ENCODE data around the gene PUDP.
"Not testable (repeated sequence)": the region's sequence is repeated elsewhere in the genome, so short reads cannot be mapped to it uniquely, and the experiment has no call there.

The PUDP gene

DNA sequence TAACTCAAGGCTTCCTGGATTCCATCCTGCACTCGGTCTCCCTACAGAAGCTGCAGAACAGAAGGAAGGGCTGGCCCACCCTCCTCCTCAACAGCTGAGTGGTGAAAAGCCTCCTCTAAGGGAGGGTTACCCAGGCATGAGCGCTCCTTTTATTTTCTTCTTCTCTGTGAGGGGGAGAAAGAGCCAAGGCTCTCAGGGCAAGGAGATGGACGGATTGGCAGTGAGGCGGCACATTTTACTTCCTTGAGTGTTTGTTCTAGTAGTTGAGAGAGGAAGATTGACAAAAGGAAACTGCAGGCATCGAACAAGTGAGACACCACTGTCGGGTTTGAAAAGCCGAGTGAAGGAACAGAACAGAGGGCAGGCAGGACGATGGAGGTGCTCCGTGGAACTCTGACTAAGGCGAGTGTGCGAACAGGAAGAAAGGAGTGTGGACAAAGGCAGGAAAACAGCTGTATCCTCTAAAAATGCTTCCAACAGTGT lies 38.9 kb downstream of the PUDP start:
- no peak for DNase-seq

DNA sequence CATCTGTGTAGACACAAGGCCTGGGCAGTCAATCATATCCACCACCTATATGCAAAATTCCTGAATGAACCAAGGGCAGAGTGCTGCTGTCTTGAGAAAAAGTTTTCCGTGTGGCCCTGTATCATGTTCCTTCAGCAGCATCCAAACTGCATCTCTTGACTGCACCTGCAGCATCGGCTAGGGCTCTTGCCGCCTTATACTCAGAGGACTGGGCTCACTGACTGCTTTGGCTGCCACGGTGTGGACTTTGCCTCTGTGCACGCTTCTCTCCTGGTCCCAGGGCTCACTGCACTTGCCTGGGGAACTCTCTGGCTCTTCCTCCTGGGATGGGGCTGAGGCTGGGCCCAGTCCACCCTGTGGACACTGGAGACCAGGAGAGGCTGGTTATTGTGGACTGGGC lies 39.9 kb downstream of the PUDP start:
- no peak for DNase-seq

DNA sequence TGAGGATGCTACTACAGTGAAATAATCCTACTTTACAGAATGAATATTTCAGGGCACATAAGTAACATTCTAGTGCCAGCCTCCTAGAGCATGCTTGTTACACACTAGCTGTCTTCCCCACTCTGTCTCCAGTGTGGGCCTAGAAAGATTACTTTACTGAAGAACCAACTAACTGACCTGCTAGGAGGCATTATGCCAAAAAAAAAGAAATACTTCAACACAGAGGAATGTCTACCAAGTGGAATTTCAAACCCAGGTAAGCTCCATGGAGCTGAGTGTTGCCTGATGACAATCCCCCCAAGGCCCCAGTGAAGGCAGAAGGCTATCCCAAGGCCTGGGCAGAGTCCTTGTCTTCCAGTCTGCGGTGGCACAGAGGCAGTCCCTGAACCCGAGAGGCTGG lies 41.3 kb downstream of the PUDP start:
- no peak for DNase-seq

DNA sequence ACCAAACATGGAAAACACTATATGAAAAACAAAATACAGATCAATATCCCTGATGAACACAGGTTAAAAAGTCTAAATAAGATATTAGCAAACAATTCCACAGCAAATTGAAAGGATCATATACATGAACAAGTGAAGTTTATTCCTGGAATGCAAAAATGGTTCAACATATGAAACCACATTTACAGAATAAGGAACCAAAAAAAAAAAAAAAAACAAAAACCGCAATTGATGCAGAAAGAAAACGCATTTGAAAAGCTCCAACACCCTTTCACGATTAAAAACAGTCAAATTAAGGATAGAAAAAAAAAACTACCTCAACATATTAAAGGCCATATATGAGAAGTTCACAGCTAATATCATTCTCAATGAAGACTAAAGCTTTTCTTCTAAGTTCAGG lies 45.8 kb downstream of the PUDP start:
- no peak for DNase-seq

DNA sequence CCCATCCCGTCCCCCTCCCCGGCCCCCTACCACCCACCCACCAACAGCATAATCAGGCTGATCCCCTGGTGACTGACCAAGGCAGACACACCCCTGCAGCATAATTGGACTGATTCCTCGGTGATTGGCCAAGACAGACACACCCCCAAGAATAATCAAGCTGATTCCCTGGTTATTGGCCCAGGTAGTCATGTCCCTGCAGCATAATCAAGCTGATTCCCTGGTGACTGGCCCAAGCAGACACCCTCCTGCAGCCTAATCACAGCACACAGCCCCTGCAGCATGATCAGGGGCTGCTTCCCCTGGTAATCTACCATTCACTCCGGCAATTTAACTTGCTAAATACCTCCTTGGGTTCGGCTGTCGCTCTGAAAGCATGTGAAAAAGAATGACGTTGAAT lies 47.9 kb downstream of the PUDP start:
- DNase-seq: no peak

DNA sequence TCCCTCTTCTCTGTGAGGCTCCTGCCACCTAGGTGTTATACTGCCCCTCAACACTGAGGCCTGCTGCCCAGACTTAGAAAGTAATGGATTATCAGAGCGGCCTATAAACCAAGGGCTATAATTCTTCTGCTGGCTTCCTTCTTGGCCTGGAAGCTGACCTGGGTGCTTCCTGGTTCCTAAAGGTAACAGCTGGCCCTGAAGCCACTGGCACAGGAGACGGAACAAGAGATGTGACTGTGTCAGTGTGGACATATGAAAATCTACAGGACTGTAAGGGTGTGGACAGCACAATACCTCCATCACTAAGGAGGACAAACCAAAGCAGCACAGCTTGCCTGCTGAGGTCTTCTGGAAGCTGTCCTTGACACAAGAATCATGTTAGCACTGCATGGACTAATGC lies 52.3 kb downstream of the PUDP start:
- DNase-seq: not testable (repeated sequence)

DNA sequence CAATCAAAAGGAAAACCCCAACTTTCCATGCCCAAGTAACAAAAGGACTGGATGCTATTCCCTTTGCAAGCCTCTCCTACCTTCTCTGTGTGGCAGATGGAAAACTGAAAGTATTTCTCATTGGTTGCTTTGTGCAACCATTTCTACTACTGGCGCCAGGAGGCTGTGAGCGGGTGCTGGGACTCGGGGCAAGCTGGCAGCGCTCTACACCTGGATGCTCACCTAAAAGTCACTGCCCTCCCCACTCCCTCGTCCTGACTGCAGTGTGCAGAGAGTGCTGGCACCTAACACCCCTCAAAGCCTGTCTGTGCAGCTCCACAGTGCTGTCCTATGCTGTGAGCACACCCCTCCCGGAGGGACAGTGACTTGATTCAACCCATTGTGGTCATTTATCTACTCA lies 54.6 kb downstream of the PUDP start:
- no peak for DNase-seq

DNA sequence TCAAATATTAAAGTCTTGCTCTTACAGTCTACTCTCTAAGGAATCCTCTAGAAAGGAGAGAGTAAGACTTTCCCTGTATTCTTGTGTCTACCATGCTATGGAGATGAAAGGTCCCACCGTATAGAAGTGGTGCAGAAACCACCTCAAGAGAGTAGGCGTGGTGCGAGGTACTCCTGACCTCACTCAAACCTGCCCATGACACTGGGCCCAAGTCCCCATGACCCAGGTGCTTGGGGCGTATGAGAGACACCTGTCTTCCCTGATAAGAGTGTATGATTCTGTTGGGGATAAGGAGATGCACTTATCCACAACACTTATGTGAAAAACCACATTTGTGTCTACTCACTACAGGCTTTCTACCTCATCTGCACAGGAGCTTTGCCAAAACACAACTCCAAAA lies 55.4 kb downstream of the PUDP start:
- no peak for DNase-seq

DNA sequence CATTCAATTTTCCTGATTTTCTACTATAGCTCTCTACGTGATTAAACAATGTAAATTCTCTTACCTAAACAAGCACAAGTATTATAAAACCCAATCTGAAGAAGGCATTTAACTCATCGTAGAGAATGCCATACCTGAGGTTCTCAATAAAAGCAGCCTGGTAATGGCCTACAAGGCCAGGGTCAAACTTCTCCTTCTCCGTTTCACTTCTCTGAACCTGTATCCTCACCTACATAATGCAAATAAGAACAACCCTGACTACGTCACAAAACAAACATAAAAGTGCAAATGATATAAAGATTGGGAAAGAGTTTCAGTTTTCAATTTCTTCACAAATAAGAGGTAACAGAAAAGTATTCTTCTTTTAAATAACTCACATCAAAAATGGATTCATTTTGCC lies 56.0 kb downstream of the PUDP start:
- no peak for DNase-seq

DNA sequence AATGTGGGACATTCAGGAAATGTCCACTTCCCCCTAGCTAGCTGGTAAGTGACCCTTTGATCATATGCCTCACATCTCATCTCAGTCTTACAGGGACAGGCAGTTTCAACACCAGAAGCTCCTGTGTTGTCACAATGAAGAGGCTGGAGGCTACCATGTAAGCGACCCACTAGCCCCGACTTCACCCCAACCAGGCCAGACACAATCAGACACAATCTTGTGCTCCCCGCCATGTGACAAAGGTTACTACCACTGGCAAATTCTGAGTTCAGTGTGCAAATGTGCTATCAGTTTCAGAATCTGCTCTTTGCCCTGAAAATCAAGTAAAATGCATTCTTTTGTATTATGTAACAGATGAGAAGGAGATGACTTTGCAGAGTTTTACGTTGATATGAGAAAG lies 57.3 kb downstream of the PUDP start:
- DNase-seq: no peak

DNA sequence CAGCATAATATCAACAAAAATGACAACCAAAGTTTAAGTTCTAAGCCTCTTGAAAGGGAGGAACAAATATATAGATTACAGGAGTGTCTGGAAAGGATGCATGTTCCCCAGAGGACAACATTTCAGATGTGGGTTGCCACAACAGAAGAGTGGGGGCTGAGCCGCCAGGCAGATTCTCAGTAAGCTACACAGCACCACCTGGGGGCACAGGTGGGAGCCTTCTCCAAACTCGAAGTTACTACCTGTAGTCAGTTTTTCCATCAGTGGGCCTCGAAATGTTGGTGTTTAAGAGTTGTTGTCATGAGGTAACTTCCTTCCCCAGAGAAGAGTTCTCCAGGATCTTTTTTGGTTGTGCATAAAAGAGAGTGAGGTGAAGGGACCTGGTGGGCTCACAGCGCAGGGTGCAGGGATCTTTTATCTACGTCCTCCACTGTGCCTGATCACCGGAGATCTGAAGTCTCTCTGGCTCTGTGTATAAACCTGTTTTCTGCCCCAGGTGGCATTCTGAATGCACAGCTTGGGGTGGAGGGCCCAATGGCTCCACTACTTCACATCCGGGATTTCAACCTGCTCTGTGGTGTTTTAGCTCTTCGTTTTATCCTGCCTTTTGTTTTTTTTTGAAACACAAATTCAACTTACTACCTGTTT lies 58.9 kb downstream of the PUDP start:
- DNase-seq: no peak

DNA sequence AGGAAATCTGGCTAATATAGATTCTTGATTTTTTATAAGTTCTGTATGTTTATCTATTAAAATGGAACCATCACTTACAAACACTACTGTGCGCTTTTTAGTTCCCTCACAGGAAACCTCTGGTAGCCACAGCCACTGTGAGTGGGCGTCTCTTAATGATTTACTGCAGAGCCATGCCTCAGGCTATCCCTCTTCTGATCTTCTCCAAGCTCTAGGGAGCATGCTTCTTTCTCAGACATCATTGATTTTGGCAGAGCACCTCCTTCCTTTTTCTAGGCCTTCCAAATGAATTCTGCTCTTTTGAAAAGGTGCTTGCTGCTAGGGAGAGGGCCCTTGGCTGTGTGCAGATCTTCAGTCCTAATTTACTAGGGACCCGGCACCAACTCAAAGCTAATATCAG lies 61.6 kb downstream of the PUDP start:
- no peak for DNase-seq

DNA sequence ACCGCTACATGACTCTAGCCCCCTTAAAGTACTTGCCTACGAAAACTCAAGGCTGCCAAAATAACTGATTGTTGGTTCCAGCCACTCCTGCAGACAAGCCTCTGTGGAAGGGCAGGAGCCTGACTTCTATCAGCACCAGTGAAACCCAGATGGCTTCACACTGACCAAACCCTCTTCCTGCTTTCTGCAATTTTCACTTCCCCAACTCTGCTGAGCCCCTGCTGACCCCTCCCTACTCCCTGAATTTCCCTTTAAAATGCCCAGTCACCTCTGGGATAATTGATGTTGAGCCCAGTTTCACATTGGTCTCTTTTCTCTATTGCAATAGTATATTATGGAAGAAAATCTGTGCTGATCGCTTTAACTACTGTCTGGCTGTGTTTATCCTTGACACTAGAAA lies 62.1 kb downstream of the PUDP start:
- DNase-seq: no peak

DNA sequence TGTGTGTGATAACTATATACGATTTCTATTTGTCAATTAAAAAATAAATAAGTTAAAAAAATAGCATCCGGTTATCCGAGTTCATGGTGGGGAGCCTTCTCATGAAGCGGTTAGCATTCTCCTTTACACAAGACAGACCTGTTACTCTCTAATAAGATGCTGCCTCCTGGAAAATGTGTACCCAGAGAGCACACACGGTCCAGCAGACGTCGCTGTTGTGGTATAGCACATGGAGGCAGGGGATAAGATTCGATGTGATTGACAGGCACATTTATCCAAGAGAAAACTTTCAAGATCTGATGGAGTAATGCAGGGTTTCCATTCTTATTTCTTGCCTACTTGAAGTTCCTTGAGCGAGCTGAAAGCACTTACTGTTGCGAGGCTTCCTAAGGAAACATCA lies 63.1 kb downstream of the PUDP start:
- no peak for DNase-seq

DNA sequence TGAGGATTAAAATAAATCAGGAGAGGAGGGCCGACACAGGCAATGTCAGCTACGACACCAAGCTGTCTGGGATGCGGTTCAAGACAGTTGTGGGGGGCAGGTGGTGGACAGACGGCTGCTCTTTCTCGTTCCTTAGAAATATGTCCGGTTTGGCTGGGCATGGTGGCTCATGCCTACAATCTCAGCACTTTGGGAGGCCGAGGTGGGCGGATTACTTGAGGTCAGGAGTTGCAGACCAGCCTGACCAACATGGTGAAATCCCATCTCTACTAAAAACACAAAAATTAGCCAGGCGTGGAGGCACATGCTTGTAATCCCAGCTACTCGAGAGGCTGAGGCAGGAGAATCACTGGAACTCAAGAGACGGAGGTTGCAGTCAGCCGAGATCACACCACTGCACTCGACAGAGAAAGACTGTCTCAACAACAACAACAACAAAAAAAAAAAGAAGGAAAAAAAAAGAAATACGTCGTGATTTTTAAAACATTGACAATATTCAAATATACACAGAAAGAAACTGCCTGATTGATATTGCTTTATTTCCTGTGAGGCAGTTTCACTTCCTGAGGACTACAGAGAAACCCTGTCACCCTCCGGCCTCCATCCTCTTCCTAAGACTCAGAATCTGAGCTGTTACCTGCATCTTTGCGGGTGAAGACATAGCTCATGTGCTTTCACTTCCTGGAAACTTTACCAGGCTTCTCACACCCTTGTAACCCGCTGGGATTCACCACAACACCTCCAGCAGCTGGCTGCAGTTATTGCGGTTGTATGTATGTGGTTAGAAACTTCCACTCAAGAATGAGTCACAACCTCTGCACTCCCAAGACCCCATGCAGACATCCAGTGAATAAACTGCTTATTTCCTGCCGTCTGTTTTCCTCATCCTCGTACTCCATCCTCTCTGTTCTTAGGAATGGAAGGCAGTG lies 64.2 kb downstream of the PUDP start:
- DNase-seq: no peak

DNA sequence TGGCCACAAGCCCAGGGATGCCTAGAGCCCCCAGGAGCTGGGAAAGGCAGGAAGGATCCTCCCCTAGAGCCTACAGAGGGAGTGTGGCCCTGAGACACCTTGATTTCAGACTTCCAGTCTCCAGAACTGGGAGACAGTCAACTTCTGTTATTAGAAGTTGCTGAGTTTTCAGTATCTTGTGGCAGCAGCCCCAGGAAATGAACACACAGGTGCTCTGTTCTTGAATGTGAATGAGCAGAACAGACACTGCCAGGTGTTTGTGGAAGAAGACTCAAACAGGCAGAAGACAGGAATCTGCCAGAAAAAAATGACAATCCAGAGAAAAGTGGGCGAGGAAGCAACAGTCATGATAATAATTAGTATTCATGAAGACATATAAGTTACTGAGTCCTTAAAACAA lies 64.9 kb downstream of the PUDP start:
- DNase-seq: no peak

DNA sequence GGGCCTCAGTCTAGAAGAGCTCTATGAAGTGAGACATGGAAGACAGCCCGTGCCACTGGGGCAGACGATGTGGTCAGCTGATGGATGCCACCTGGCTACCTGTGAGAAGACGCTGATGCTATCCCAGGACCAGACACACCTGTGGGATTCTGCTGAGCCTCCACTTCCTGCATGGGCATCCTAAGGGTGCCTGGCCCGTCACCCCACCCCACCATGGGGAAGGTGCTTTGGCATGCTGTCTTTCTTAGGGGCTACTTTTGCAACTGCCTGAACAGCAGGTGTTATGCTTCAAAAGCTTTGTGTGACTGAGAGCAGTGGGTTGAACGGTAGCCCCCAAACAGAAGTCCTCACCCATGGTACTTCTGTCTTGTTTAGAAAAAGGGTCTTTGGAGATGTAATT lies 65.4 kb downstream of the PUDP start:
- DNase-seq: no peak

DNA sequence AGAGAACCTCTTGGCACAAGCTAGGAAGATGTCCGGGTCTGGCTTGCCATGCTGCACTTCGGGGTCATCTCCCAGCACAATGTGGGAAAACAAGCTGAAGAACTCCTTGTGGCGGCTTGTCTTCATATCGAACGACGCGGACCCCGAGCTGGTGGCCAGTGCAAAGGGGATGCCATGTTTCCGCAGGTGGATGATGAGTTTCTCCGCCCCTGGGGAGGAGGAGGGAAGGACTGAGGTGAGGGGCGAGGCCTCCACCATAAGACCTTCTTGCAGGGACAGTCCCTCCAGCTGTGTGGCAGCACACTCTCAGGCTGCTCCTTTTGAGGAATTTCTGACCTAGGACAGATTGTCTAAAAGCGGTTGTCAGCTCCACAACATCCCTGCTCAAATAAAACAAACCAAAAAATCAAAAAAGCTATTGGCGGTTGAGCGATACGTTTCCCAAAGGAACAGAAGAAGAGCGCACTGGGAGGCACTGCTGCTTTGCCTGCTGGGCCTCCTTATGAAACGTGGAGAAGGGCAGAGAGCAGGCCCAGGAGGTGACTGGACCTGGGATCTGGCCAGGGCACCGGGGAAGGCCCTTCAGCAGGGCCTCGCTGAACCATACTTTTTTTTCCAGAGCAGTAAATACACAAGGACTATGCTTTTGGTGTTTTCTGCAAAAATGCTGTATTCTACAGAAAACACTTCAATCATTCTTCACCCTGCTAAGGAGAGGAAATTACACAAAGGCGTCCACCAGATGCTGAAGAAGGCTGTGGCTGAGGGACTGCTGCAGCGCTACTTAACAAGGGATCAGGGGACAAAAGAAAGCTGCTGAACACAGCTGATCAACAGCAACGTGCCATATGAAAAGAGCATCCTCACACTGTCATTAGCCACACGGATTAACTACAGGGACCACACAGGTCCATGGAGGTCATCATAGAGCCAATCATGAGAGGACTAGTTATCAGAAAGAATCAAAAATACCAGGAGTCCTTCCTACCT lies 70.4 kb downstream of the PUDP start:
- no peak for DNase-seq

DNA sequence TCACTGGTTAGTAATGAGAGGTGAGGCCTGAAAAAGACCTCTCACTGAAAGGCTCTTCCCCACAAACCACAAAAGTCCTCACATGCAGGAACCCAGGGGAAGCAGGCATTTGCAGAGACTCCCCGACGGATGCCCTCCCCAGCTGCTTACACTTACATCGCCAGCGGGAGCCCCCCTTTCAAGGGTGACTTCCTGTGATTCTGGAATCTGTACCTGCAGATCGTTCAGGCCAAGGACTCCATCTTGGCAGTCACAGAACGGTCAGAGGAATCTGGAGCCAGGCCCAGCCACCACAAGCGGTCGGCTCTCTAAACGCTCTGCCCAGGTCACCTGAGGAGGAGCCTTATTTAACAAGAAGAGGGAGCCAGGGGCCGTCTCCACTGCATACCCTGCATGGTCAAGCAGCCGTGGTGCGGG lies 71.7 kb downstream of the PUDP start:
- DNase-seq: no peak

DNA sequence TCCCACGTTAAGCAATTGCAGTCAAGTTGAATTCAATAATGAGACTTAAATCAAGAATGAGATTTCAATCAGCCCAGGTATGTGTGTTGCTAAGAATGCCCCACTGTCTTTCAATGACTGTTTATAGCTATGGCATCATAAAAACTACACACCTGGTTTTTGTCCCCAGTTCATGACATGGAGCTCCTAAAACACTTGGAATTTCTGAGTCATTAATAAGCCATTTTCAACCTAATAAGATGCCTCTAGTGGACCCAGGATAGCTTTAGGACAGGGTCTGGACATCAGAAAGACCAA lies 73.1 kb downstream of the PUDP start:
- DNase-seq: no peak

DNA sequence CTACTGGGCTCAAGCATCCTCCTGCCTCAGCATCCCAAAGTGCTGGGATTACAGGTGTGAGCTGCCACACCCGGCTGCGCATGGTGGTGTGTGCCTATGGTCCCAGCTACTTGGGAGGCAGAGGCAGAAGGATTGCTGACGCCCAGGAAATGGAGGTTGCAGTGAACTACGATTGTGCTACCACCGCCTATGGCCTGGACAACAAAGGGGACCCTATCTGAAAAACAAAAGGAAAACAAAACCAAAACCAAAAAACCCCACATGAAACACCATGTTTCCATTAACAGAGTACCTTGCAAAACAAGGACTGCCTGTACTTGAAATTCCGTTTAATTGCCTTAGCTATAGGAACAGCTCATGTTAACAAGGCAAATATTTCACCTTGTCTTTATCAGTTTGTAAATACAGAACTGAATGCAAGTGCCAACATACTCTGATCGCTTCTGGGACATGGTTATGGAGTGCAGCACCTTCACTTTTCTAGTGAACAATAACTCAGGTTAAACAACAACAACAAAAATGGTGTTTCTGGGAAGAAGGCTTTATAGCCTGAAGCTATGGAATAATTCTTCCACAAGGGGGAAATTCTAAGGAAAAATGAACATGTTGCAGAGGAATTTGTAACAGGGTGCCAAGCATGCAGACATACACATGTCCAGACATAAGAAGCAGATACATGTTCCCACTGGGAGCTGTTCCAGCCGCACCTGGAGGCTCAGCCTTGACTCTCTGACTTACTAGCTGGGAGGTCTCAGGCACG lies 73.6 kb downstream of the PUDP start:
- DNase-seq: no peak

DNA sequence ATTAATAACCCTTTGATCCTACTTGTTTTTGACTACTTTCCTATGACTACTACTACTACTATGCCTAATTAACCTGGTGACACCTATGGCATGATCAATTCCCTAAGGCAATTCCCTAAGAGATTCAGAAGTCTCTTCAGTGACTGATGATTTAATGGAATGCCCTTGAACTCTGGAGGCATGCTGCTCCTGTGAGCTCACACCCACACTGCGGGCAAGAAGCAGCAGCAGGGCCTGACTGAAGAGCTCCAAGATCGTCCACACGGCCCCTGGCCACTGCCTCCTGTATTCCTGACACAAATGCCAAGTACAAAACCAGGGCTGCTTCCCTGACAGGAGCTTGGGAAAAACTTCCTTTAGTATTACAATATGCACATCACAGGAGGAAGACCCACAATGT lies 74.6 kb downstream of the PUDP start:
- no peak for DNase-seq

DNA sequence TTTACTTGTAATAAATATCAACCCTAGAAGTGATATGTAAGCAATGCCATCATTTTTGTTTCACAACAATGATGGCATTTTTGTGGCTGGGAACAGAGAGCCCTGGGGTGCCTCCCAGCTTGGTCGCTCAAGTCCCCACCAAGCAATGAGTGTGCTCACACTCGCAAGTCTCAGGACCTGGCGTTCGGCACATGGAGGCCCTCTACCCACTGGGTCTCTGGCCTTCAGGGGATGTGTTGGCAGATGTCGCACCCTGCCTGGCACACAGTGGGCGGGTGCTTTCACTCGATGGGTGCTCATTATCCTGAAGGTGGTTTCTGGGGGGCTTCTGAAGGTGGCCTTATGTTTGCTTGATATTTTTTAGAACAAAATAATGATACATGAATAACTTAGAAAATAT lies 75.1 kb downstream of the PUDP start:
- no peak for DNase-seq

Measured in SHP77 treated with DMSO at 0.1 percent for 48 hours (cell line).